Right hindlimb (tissue), 1 donor: ENCODE data around the gene RASD1.
A peak's percentile ranks its signal among the peaks of the same experiment; 100 is the strongest.
"Not testable (repeated sequence)": the region's sequence is repeated elsewhere in the genome, so short reads cannot be mapped to it uniquely, and the experiment has no call there.

Experiments
- DNase-seq: peaks from one replicate; pipeline ENCODE4 v3.0.0-alpha.2; 2018

RASD1 gene

GRCh38 chr17:17495536-17496188 is 533 bp downstream of the RASD1 start:
- DNase-seq, result no peak

GRCh38 chr17:17494870-17495535 is 1.2 kb downstream of the RASD1 start:
- DNase-seq, result peak; percentile 68

DNA sequence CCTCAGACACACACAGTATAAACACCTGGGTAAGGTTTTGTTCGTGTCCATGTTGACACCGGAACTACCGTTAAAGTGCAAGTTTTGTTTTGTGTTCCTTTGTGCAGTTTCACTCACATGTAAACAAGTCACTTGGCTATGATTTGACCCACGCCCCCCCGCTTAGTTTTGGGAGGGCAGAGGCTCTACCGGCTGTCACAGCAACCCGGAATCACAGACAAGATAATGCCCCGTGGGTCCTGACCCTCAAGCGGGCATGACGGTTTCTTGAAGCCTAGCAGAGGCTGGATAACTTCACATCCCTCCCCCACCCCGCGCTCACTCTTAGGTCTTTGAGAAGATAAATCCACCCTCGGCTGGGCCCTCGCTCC is 1.7 kb downstream of the RASD1 start:
- peak; percentile 55 for DNase-seq

- no peak for DNase-seq
Measured at GRCh38 chr17:17493986-17494466, 2.2 kb downstream of the RASD1 start.

- DNase-seq, result no peak
Measured at GRCh38 chr17:17493249-17493985, 2.8 kb downstream of the RASD1 start.

GRCh38 chr17:17492571-17492970 is 3.6 kb downstream of the RASD1 start:
- DNase-seq, result no peak

- DNase-seq, result no peak
Measured at GRCh38 chr17:17492085-17492484, 4.1 kb downstream of the RASD1 start.

GRCh38 chr17:17491546-17491988 is 4.6 kb downstream of the RASD1 start:
- no peak for DNase-seq

DNA sequence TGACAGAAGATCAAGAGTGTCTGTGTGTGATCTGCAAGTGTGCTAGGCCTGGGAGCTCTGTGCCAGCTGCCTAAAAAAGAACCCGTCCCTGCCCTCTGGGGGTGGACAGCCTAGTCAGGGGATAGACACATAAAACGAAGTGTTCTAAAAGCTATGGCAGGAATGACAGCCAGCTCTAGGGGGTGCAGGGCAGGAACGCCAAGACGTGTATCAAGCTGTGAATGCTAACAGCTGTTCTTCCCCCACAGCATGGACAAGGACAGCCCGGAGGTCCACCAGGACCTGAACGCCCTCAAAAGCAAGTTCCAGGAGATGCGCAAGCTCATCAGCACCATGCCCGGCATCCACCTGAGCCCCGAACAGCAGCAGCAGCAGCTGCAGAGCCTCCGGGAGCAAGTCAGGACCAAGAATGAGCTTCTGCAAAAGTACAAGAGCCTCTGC is 5.1 kb downstream of the RASD1 start:
- no peak for DNase-seq

- no peak for DNase-seq
Measured at GRCh38 chr17:17487998-17488397, 8.2 kb downstream of the RASD1 start.

GRCh38 chr17:17486416-17486815 is 9.8 kb downstream of the RASD1 start:
- not testable (repeated sequence) for DNase-seq

- DNase-seq, result no peak
Measured at GRCh38 chr17:17485420-17485819, 10.8 kb downstream of the RASD1 start.

GRCh38 chr17:17484451-17484899 is 11.7 kb downstream of the RASD1 start:
- DNase-seq, result no peak

GRCh38 chr17:17481860-17482259 is 14.3 kb downstream of the RASD1 start:
- DNase-seq, result no peak

- DNase-seq, result no peak
Measured at GRCh38 chr17:17480593-17481148, 15.5 kb downstream of the RASD1 start.

DNA sequence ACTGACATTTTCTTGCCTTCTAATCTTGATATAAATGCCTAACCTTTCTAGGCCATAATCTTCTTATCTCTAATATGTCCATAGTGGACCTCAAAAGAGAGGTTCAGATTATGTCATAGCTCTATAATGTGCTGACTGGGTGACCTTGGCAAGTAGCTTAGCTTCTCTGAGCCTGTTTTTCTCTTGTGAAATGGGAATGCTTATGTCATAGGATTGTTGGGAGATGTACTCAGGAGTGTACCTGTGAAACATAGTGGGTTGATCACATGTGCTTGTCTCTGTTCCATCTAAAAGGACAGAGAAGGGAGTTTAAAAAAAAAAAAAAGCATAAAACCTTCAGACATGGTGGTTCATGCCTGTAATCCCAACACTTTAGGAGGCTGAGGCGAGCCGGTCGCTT is 17.0 kb downstream of the RASD1 start:
- no peak for DNase-seq

GRCh38 chr17:17476865-17477467 is 19.2 kb downstream of the RASD1 start, which contains the start of gene MED9:
Gene MED9, plus strand, starts transcription at chr17:17477000. Its CDS starts 42 bp downstream, at chr17:17477042.
- peak; percentile 96 for DNase-seq

DNA sequence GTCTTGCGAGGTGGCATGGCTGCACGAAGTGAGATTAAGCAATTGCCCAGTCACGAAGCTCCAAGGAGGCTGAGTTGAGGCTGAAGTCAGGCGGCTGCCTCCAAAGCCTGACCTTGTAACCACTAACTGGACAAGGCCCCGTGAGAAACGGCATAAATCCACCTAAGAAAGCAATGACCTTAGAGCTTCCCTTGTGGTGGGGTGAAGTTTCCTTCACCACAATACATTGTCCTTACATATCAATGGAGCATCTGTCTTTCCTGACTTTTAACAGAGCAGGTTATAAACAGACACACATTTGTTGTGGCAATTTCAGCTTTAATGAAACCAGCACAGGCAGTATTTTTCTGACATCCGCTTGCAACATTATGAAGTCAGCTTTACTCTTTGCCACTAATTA is 21.9 kb downstream of the RASD1 start:
- DNase-seq, result no peak

DNA sequence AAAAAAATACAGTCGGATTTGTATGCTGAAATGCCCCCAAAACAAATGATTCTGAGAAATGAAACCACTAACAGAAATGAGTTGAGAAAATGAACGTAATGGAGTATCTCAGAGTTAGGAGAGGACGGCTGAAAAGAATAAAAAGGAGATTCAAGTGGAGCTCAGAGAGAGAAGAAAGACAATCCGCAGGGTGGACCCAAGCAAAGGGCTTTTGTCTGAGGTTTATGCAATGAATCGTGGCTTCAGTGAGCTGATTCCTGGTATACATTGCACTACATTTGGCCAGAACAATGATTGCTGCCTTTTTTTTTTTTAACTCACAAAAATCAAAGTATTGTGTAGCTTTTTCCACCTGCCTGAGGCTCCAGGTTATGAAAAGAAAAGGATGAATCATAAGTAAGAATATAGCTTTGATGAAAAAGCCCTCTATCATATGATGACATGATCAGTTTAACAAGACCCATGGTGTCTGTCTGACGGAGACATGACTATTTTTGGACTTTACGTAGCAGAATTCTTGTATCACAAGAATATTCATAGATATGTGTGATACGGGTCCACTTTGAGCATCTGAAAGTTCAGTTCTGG is 23.8 kb downstream of the RASD1 start:
- no peak for DNase-seq

- DNase-seq, result no peak
Measured at GRCh38 chr17:17469996-17470395, 26.2 kb downstream of the RASD1 start.

- no peak for DNase-seq
Measured at GRCh38 chr17:17469358-17469757, 26.8 kb downstream of the RASD1 start.
